Ovary (tissue), 3 donors: ENCODE results near the gene KRT28.
"Not testable (repeated sequence)": the region's sequence is repeated elsewhere in the genome, so short reads cannot be mapped to it uniquely, and the experiment has no call there.

ENCODE experiments used
- POLR2A ChIP-seq: fragments of 450-650 bp; IDR thresholded peaks from one replicate; pipeline ENCODE4 v1.6.1; 2017; ENCODE audit warnings: antibody characterized with exemption, mild to moderate bottlenecking, moderate library complexity
- TF ChIP-seq, protein P1 (sequence below), 3 donors: fragments of 450-650 bp in 2 of 3; fragments of 200-600 bp in 1 of 3; IDR thresholded peaks; one replicate each; pipeline versions ENCODE4 v1.5.1 to v1.8.0; 2016 to 2022; ENCODE audit warnings: antibody characterized with exemption in 3 of 3, mild to moderate bottlenecking in 1 of 3
- donor health status: DM: no; HTN: no; CAD: no.

DNA sequence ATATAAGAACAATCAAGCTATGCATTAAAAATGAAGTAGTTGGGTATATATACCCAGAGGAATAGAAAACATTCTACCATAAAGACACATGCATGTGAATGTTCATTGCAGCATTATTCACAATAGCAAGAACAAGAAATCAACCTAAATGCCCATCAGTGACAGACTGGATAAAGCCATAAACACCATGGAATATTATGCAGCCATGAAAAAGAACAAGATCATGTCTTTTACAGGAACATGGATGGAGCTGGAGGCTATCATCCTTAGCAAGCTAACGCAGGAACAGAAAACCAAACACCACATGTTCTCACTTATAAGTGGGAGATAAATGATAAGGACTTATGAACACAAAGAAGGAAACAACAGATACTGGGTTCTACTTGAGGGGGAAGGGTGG lies 51.1 kb downstream of the KRT28 start:
- TF ChIP-seq, protein P1, sequence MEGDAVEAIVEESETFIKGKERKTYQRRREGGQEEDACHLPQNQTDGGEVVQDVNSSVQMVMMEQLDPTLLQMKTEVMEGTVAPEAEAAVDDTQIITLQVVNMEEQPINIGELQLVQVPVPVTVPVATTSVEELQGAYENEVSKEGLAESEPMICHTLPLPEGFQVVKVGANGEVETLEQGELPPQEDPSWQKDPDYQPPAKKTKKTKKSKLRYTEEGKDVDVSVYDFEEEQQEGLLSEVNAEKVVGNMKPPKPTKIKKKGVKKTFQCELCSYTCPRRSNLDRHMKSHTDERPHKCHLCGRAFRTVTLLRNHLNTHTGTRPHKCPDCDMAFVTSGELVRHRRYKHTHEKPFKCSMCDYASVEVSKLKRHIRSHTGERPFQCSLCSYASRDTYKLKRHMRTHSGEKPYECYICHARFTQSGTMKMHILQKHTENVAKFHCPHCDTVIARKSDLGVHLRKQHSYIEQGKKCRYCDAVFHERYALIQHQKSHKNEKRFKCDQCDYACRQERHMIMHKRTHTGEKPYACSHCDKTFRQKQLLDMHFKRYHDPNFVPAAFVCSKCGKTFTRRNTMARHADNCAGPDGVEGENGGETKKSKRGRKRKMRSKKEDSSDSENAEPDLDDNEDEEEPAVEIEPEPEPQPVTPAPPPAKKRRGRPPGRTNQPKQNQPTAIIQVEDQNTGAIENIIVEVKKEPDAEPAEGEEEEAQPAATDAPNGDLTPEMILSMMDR (IDR thresholded peaks at IDR 0.05) = not testable (repeated sequence)
- not testable (repeated sequence) for TF ChIP-seq POLR2A
